ENCODE measurements around the gene TMEM139.
"Not testable (repeated sequence)": the region's sequence is repeated elsewhere in the genome, so short reads cannot be mapped to it uniquely, and the experiment has no call there.

Gene TMEM139

GRCh38 chr7:143263266-143264195, 21.2 kb upstream of the TMEM139 start, which contains the start of gene GSTK1 (continued):
- TF ChIP-seq ZNF140 (tag by site-specific recombination; IDR thresholded peaks at IDR 0.05) (no peak), ZNF707 (tag by site-specific recombination; IDR thresholded peaks at IDR 0.05) (no peak), ZNF792 (tag by site-specific recombination; IDR thresholded peaks at IDR 0.05) (no peak), ZFP37 (tag by site-specific recombination; IDR thresholded peaks at IDR 0.05) (peak; percentile 59; the same call in 1 of the 2 replicates), ZNF530 (tag by site-specific recombination; IDR thresholded peaks at IDR 0.05; ENCODE audit: low read depth) (no peak), ZNF202 (tag by site-specific recombination; IDR thresholded peaks at IDR 0.05; ENCODE audit: borderline replicate concordance) (no peak), ZNF23 (tag by site-specific recombination; IDR thresholded peaks at IDR 0.05; ENCODE audit: borderline replicate concordance) (no peak), OSR2 (tag by site-specific recombination; IDR thresholded peaks at IDR 0.05) (peak; percentile 93), BCL11B (tag by site-specific recombination; IDR thresholded peaks at IDR 0.05; ENCODE audit: low read depth) (no peak), PRDM10 (tag by site-specific recombination; IDR thresholded peaks at IDR 0.05) (peak; percentile 68), ZNF18 (tag by site-specific recombination; IDR thresholded peaks at IDR 0.05) (no peak), ZNF394 (tag by site-specific recombination; IDR thresholded peaks at IDR 0.05; ENCODE audit: borderline replicate concordance) (peak; percentile 32; the same call in 1 of the 2 replicates), ZNF16 (tag by site-specific recombination; IDR thresholded peaks at IDR 0.05; ENCODE audit: low read depth) (no peak), PBX3 (CRISPR knock-in tag; IDR thresholded peaks at IDR 0.05) (no peak), ZNF514 (tag by site-specific recombination; IDR thresholded peaks at IDR 0.05) (no peak), REPIN1 (tag by site-specific recombination; IDR thresholded peaks at IDR 0.05; ENCODE audit: low read depth) (no peak), ZBTB21 (tag by site-specific recombination; IDR thresholded peaks at IDR 0.05) (peak; percentile 50; the same call in 1 of the 2 replicates), OVOL3 (tag by site-specific recombination; IDR thresholded peaks at IDR 0.05) (no peak), ZSCAN4 (tag by site-specific recombination; IDR thresholded peaks at IDR 0.05) (no peak), ZNF223 (tag by site-specific recombination; IDR thresholded peaks at IDR 0.05) (no peak), ZEB2 (tag by site-specific recombination; IDR thresholded peaks at IDR 0.05) (no peak), ZNF366 (tag by site-specific recombination; conservative IDR thresholded peaks at IDR 0.05) (no peak)

- H3K4me1 ChIP-seq (ENCODE audit: control insufficient read depth, insufficient read depth, low read length); H3K27ac ChIP-seq (ENCODE audit: extremely low read depth, low read depth, low read length); H3K4me3 ChIP-seq (ENCODE audit: low read depth, low read length); H3K9me3 ChIP-seq (ENCODE audit: control insufficient read depth, insufficient read depth, low read depth, low read length): not testable (repeated sequence)
- peaks cover 0 to 33% of the 10 kb centered on the region in 2 experiments; a peak in 1 of 3 replicates for H3K36me3 ChIP-seq (ENCODE audit: control insufficient read depth in 2 of 2, insufficient read depth in 1 of 2, low read length in 2 of 2)
- ChIA-PET CTCF (interaction anchor here (1.6 to 2.1 kb wide), 2 partner anchors 36 to 40 kb away, joined by 6 to 7 read pairs; no protein-coding TSS in a partner anchor), POLR2A (interaction anchor here (0.6 to 1.3 kb wide), 8 partner anchors 17 to 45 kb away, joined by 3 to 6 read pairs (median 4); partner anchors contain the start of gene CASP2)
These were observed 20.6 kb upstream of the TMEM139 start for GRCh38 chr7:143264196-143264568.

All from HEK293 (cell line).